Forelimb muscle (tissue), 1 donor: ENCODE measurements around the gene MAT2A. TPM values are rescaled to one million over a fixed set of nuclear protein-coding genes. Genes with fewer than 3 reads are reported as not detected.
"Not testable (repeated sequence)": the region's sequence is repeated elsewhere in the genome, so short reads cannot be mapped to it uniquely, and the experiment has no call there.

Source experiments
- DNase-seq: peaks from one replicate; pipeline ENCODE4 v3.0.0-alpha.2; 2013; ENCODE audit warnings: low read depth
- polyA plus RNA-seq: library from polyadenylated mRNA; unstranded; fragments of 120-200 nt; gene quantifications from one replicate; pipeline ENCODE4 v1.2.1, GENCODE V29; 2013; ENCODE audit not compliant: insufficient read length

MAT2A gene
- polyA plus RNA-seq, 1 donor: 233 TPM

DNA sequence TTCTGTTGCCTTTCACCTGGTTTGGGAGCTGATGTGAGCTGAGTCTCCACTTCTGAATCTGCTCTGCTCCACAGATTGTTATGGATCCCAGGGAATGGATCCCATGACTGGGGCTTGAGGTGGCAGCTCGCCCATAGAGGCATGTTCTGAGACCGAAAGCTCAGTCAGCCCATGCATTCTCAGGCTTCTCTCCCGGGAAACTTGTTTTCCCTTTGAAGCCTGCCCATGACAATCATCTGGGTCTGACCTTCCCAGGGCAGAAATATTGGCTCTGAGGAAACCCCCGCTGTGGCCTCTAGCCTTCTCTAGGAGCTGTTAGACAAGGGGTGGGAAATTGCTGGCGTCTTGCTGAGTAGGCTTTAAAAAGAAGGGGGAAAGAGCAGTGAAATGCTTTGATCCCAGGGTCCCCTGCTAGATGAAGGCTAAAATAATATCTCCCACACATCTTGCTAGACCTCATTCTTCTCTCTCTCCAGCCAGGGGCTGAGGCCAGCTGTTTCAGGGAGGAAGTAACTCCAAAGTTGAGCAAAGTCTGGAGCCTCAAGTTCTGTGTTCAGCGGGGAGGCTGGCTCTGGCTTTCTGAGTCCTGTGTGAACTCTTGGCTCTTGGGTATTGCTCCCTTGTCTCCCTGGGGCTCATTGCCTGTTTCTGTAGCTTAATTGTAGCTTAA is 40.4 kb downstream of the MAT2A start:
- no peak for DNase-seq

DNA sequence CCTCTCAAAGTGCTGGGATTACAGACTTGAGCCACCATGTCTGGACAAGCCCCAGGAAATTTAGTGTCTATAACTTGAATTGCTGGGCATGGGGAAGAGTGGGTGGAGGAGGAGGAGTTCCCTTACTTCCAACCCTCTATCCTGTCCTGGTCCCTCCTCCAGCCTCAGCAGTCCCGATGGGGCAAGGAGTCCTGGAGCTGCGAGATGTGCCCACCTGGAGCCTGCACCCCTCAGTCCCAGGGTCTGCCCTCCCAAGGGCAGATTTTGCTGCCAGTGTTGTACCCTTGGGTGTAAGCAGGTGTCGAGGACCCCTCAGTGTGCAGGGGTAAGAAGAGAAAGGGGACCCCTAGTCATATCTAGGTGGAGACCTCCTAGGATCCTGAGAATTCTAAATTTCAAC is 41.2 kb downstream of the MAT2A start:
- no peak for DNase-seq

DNA sequence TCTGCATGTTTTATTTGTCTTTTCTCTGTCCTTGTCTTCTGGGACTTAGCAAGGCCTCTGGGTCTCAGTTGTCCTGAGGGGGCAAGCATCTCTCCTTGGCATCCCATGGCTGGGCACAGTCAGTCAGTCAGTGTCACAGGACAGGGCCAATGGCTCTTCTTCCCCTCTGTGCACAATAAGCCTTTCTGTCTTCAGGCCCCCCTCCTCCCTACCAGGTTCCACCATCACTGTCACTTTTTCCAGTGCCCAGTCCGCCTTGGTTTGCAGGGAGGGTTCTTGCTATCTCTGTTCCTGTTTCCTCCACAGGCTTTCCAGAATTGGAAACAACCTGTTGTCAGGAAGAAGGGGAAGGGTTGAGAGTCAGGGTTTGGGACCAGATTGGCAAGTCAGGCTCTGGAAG is 43.5 kb downstream of the MAT2A start:
- DNase-seq: no peak

DNA sequence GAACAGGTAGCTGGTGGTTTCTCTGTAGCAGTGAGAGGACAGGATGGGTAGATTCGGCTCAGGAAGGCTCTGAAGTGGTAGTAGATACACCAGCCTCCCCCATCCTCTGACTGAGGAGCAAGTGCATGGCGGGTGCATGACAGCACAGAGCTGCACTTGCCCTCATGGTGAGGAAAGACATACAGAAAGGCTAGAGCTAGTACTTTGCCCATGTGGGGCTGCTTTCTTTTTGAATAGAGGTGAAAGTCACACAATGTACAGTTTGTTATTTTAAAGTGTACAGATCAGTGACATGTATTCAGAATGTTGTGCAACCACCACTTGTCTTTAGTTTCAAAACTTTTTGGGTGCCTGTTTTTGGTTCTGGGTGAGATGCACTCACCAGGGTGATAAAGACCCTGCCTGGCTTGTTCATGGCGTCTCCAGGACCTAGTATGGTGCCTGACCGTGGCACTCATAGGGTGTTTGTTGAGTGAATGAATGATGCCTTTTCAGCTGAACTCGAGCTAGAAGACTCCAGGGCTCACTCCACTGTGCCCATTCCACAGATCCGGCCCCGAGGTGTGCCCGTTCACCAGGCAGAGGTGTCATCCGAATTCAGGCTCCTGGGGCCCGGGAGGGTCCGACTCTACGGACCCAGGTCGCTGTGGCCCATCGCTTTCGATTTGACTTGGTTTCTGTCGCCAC is 44.8 kb downstream of the MAT2A start:
- DNase-seq: no peak

DNA sequence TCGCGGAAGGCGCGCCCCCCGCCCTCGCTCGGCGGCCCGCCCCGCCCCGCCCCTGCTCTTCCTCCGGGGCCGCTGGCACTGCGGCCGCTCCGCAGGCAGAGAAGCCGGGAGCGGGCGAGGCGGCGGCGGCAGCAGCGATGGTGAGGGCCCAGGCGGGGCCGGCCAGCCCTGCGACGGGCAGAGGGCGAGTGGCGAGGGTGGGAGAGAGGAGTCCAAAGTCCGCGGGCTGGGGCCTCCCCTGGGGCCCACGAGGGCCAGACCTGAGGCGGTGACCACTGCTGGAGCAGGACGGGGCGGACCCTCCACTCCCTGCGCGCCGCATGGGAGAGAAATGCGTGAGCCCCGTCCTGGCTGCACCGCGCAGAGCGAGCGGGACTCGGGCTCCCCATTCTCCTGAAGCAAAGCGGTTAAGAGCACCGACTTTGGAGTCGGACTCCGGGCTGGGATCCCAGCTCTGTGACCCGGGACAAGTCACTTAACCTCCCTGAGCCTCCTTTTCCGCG is 45.4 kb downstream of the MAT2A start, which contains the start of gene VAMP5:
TSS of gene VAMP5 (plus strand) at position 78 of the 503 bp plus-strand sequence. CDS start at position 138, 60 bp downstream.
- DNase-seq: no peak

DNA sequence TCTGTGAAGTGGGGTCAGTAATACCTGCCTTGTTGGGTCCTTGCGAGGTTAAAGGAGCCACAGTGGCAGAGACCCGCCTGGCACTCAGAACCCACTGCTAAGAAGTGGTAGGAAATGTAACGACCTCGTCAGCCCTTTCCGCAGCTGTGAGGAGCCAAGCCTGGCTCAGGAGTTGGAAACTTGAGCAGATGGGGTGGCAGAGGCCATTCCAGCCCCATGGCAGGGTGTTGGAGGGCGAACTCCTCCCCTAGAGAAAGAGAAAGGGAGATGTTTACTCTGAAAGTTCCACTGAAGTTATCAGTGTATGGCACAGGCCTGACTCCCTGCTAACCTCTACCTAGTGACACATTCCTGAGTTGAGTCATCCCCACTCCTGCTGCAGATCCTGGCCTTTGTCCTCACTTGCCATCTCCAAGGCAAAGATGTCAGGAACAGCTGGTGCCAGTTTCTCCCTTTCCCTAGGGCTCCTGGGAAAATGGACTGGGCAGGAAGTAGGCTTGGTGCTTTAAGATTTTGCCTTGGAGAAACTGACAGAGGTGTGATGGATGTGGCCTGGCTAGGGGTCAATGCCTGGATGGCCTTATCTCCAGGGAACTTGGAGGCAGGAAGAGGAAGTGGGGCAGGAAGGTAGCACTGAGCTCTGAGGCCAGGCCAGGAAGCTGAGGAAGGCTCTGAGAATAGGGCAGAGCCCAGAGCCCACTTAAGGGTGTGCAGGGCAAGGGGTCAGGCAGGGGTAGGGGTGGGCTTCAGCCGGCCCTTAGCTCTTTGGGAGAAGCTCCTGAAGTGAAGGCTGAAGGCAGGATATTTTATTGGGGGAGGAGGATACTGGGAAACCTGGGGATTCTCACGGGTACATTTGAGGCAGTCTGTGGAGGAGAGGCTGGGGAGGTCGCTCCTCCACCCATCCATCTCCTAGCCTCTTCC is 46.2 kb downstream of the MAT2A start:
- no peak for DNase-seq

DNA sequence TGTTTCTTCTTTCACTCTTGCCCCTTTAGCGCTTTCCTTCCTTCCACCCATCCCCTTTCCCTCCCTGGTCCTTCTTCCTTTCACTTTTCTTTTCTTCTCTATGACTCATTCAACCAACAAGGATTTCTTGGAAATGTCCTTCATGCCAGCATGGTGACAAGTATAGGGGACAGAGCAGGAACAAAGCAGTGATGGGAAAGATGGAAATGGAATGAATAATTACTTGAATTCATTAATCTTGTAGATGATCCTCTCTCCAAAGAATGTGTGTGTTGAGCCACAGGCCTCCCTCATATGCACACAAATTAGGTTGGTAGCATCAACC is 46.8 kb downstream of the MAT2A start:
- DNase-seq: no peak

DNA sequence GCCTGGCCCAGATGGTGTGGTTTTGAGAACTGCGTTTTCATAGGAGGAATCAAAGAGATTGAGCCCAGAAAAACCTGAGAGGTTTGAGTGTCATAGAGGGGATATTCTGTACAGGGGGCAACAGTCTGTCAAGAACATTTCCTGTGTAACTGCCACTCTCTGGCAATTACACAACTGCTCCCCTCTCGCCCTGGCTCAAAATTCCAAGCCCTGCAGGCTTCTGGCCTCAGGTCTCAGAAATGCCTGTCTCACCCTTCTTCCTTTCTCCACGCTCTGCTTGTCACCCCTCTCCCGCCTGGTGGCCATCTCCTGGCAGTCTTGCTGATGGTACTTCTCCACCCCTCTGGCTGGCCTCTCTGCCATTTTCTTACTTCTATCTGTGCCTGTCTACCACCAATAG is 49.3 kb downstream of the MAT2A start:
- no peak for DNase-seq

DNA sequence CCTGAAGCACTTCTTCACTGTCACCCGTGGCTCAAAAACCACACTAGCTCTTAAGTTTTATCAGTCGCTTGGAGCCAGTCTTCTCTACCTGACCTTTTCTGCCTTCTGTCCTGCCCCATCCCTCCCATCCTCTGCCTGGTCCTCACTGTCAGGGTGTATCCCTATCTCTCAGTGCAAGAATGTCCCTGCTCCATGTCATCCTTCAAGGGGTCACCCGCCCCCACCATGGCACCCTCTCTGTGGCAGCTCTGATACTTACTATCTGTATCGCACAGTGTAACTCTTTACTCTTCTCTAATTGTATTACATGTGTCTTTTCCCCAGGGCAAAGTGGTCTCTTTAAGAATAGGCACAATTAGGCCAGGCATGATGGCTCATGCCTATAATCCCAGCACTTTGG is 49.7 kb downstream of the MAT2A start:
- no peak for DNase-seq

DNA sequence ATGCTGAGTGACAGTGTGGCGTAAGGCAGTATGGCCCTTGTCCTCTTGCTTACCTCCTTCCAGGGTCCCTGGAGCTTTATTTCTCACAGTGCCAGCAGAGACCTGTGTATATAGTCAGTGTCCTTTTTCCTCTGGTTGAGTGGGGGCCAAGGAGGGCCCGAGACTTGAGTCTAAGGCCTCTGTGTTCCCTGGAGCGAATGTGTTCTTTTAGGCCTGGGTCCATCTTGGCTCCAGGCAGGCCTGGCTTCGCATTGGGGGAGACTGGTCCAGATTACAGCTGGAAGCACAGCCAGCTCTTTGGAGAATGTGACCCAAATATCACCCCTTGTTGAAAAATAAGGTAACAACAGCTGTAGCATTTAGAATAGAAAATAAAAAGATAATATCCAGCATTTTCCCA is 50.2 kb downstream of the MAT2A start:
- DNase-seq: no peak

DNA sequence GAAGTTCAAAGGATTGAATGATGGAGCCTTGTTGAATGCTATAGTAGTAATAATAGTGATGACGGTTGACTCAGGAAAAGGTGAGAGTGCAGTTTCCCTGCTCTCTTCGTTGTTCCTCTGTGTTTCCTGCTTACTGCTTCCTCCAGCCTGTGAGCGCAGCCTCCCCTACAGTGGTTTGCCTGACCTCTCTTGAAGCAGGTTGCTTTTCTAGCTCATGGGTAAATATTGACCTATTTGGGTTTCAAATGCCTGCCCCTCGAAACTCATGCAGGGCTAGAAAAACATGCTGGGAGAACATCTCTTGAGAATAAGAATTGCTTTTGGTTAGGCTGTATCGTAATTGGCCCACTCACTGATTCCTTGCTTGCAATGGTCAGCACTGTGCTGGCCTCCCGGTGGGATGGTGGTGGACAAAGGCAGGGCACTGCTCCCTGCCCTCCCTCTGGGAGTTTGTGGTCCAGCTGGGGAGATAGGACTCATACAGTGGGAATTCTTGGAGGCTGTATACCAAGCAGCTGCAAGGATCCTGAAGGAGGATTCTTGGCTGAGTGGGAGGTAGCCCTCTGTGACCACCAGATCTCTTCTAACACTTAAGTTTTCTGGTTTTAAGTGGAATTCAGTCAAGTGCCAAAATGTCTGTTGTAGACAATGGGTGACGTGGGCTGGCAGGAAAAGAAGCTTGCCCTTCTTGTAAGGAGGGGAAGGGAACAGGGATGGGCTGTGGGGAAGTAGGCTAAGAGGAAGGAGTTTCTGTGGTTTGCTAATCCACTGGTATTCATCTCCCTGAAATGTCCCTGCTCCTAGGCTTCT is 51.2 kb downstream of the MAT2A start:
- no peak for DNase-seq

DNA sequence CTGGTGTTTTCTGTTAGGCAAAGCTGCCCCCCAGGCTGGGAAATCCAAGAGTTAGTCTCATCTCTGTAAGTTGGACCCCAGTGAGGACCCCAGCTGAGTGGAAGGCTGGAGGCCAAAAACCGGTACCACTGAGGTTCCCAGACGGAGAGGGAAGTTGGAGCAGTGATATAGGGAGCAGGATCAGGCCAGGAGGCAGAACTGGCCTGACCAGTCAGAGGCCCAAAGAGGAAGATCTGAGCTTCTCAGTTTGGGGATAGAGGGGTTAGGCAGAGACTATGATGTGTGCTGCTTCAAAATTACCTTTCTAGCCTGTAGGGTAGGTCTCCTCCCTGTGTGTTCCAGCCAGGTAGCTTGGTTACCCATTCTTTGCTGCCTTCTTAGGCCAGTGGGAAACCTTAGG is 52.0 kb downstream of the MAT2A start:
- DNase-seq: no peak

DNA sequence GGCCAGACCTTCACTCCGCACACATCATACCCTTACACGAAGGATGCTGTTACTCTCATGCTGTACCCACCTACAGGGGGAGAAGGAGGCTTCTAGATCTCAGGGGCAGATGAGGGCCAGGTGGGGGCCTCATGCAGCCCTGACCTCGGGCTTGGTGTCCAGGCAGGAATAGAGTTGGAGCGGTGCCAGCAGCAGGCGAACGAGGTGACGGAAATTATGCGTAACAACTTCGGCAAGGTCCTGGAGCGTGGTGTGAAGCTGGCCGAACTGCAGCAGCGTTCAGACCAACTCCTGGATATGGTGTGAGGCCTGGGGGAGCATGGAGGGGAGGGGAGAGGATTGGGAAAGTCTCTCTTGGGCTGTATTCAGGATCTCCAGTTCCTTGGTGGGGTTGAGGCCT is 52.6 kb downstream of the MAT2A start:
- DNase-seq: no peak

DNA sequence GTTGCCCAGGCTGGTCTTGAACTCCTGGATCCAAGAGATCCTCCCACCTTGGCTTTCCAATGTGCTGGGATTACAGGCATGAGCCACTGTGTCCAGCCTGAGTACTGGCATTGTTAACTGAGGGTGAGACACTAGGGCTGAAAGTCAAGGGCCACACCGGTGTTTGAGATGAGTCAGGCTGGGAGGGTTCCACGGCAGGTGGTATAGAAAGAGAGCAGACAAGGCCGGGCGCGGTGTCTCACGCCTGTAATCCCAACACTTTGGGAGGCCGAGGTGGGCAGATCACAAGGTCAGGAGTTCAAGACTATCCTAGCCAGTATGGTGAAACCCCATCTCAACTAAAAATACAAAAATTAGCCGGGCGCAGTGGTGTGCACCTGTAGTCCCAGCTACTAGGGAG is 53.3 kb downstream of the MAT2A start:
- not testable (repeated sequence) for DNase-seq

DNA sequence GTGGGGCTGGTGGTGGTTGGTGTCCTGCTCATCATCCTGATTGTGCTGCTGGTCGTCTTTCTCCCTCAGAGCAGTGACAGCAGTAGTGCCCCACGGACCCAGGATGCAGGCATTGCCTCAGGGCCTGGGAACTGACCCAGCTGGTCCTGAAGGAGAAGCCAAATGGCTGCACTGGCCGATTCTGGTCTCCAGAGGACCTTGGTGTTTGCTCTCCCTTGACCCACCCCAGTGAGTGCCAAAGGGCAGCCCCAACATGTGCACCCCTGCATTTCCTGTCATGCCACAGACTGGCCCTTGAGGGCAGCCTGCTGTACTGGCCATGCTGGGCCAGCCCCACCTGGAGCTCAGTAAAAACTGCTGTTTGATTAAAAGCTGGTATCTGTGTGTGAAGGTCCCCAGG is 54.1 kb downstream of the MAT2A start:
- no peak for DNase-seq

Other genes starting within 250 kb of the MAT2A start
- 54.4 TPM for gene TGOLN2, start 211.2 kb upstream of the MAT2A start, polyA plus RNA-seq
- 12.6 TPM for gene RETSAT, start 184.6 kb upstream of the MAT2A start, polyA plus RNA-seq
- 15.5 TPM for gene ELMOD3, start 184.4 kb upstream of the MAT2A start, polyA plus RNA-seq
- gene CAPG, start 128.8 kb upstream of the MAT2A start, polyA plus RNA-seq: 12.4 TPM
- 0.80 TPM for gene SH2D6, start 120.5 kb upstream of the MAT2A start, polyA plus RNA-seq
- gene GGCX, start 22.3 kb downstream of the MAT2A start, polyA plus RNA-seq: 19.7 TPM
- gene VAMP8, start 38.4 kb downstream of the MAT2A start, polyA plus RNA-seq: 12.8 TPM
- gene VAMP5, start 45.3 kb downstream of the MAT2A start, polyA plus RNA-seq: 43.5 TPM
- gene RNF181, start 56.6 kb downstream of the MAT2A start, polyA plus RNA-seq: 55.9 TPM
- 9.9 TPM for gene TMEM150A, start 63.5 kb downstream of the MAT2A start, polyA plus RNA-seq
- 49.3 TPM for gene C2orf68, start 72.9 kb downstream of the MAT2A start, polyA plus RNA-seq
- gene USP39, start 77.0 kb downstream of the MAT2A start, polyA plus RNA-seq: 37.9 TPM
- 0.08 TPM for gene SFTPB, start 129.0 kb downstream of the MAT2A start, polyA plus RNA-seq
- gene GNLY, start 155.2 kb downstream of the MAT2A start, polyA plus RNA-seq: 0.99 TPM
- gene ATOH8, start 214.8 kb downstream of the MAT2A start, polyA plus RNA-seq: 21.1 TPM